Activated CD8-positive, alpha-beta T cell treated with anti-CD3 and anti-CD28 coated beads for 36 hours (primary cell): Measurements from ENCODE around the gene TUBGCP5. TPM values are rescaled to one million over a fixed set of nuclear protein-coding genes. Genes with fewer than 3 reads are reported as not detected.

Experiments
- ATAC-seq: fragments of 200-7000 bp; cut with Tn5 transposase; one replicate; pipeline ENCODE4 v1.10.0; 2021; ENCODE audit warnings: mild to moderate bottlenecking, moderate library complexity
- CTCF ChIA-PET: fragments of 350-600 bp; sonication (Branson Sonifier 250); formaldehyde crosslinking; loops from one replicate; lab custom pipeline; 2021; ENCODE audit warnings: antibody characterized with exemption; lab: Charles Lee
- POLR2A ChIA-PET: fragments of 350-600 bp; sonication (Branson Sonifier 250); formaldehyde crosslinking; loops from one replicate; lab custom pipeline; 2021; ENCODE audit warnings: antibody characterized with exemption; lab: Charles Lee
- DNase-seq: peaks from one replicate; pipeline ENCODE4 v3.0.0-alpha.2; 2020
- H3K27ac Mint-ChIP-seq: one replicate; pipeline ENCODE4 v1.8.0; 2021; ENCODE audit warnings: mild to moderate bottlenecking, mixed read lengths
- H3K27me3 Mint-ChIP-seq: one replicate; pipeline ENCODE4 v1.8.0; 2021; ENCODE audit warnings: mixed read lengths
- H3K36me3 Mint-ChIP-seq: one replicate; pipeline ENCODE4 v1.8.0; 2021; ENCODE audit warnings: low read depth, mixed read lengths
- H3K4me1 Mint-ChIP-seq: one replicate; pipeline ENCODE4 v1.8.0; 2021; ENCODE audit warnings: low read depth, mixed read lengths
- H3K4me3 Mint-ChIP-seq: one replicate; pipeline ENCODE4 v1.8.0; 2021; ENCODE audit warnings: mild to moderate bottlenecking, moderate library complexity, mixed read lengths
- H3K9me3 Mint-ChIP-seq: one replicate; pipeline ENCODE4 v1.8.0; 2021; ENCODE audit warnings: mixed read lengths
- CTCF ChIP-seq: fragments of 200-600 bp; IDR thresholded peaks from one replicate; pipeline ENCODE4 v1.8.0; 2022; ENCODE audit warnings: antibody characterized with exemption, mild to moderate bottlenecking
- intact Hi-C: fragments of 100-400 bp; cut with micrococcal nuclease; formaldehyde crosslinking; loops from one replicate; pipeline ENCODE4 v1.10.0; 2022
- total RNA-seq, 2 experiments: library from RNA; stranded (reverse); gene quantifications; one replicate each; pipeline ENCODE4 v1.2.3, GENCODE V29; 2021

The TUBGCP5 gene
- total RNA-seq, 2 experiments from 2014 or later: 19.2 to 22.0 TPM

GRCh38 chr15:22973286-22973685, 66.1 kb downstream of the TUBGCP5 start:
- peaks cover 2% of the 10 kb centered on the region for H3K4me1 Mint-ChIP-seq
- no peak for TF ChIP-seq CTCF
- H3K9me3 Mint-ChIP-seq: no peaks in the 10 kb centered on the region
- intact Hi-C loops: loop anchor here (10.0 kb wide), 1 partner anchor 62 kb away; the partner anchor contains the start of gene TUBGCP5
- DNase-seq: no peak
- H3K36me3 Mint-ChIP-seq: no peaks in the 10 kb centered on the region
- CTCF ChIA-PET: no interaction called here
- H3K27ac Mint-ChIP-seq: no peak overlapping the region
- ATAC-seq: no peak
- POLR2A ChIA-PET: no interaction called here
- no peak overlapping the region for H3K4me3 Mint-ChIP-seq
- H3K27me3 Mint-ChIP-seq: peaks cover 2% of the 10 kb centered on the region

DNA sequence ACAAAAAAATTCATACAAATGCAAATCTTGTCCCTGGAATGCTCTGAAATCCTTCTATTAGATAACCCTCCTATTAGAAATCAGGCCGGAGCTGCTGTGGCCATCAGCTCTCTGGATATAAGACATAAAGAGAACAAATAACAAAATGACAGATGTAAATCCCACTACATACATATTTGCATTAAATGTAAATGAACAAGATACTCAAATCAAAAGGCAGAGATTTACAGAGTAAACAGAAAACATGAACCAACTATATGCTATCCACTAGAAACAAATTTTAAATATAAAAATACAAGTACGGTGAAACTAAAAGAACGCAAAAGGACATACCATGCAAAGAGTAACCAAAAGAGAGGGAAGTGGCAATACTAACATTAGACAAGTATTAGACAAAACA, 69.9 kb downstream of the TUBGCP5 start:
- no peaks in the 10 kb centered on the region for H3K27me3 Mint-ChIP-seq
- no peak overlapping the region for H3K27ac Mint-ChIP-seq
- peaks cover 2% of the 10 kb centered on the region for H3K4me1 Mint-ChIP-seq
- intact Hi-C loops: no loop called here
- no peak for DNase-seq
- CTCF ChIA-PET: no interaction called here
- no peaks in the 10 kb centered on the region for H3K36me3 Mint-ChIP-seq
- H3K4me3 Mint-ChIP-seq: no peak overlapping the region
- TF ChIP-seq CTCF: no peak
- POLR2A ChIA-PET: no interaction called here
- no peak for ATAC-seq
- no peaks in the 10 kb centered on the region for H3K9me3 Mint-ChIP-seq

DNA sequence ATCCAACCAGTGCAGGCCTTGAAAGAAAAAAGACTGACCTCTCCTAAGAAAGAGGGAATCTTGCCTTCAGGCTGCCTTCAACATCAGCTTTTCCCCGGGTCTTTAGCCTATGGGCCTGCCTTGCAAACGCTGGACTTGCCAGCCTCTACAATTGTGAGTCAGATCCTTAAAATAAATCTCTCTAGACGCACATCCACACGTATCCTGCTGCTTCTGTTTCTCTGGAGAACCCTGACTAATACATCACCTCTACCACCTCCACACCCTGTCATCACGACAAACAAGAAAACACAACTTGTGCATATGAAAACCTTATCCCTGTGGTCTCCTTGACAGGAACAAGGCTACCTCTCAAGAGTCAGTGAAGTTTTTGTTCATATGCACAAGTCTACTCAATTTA, 71.0 kb downstream of the TUBGCP5 start:
- no peak for TF ChIP-seq CTCF
- Mint-ChIP-seq H3K27ac (no peak overlapping the region), H3K4me1 (peaks cover under 1% of the 10 kb centered on the region), H3K4me3 (no peak overlapping the region), H3K27me3 (no peaks in the 10 kb centered on the region), H3K36me3 (no peaks in the 10 kb centered on the region), H3K9me3 (no peaks in the 10 kb centered on the region)
- ATAC-seq (no peak), DNase-seq (no peak)
- POLR2A ChIA-PET: no interaction called here
- intact Hi-C loops: no loop called here
- CTCF ChIA-PET: no interaction called here

DNA sequence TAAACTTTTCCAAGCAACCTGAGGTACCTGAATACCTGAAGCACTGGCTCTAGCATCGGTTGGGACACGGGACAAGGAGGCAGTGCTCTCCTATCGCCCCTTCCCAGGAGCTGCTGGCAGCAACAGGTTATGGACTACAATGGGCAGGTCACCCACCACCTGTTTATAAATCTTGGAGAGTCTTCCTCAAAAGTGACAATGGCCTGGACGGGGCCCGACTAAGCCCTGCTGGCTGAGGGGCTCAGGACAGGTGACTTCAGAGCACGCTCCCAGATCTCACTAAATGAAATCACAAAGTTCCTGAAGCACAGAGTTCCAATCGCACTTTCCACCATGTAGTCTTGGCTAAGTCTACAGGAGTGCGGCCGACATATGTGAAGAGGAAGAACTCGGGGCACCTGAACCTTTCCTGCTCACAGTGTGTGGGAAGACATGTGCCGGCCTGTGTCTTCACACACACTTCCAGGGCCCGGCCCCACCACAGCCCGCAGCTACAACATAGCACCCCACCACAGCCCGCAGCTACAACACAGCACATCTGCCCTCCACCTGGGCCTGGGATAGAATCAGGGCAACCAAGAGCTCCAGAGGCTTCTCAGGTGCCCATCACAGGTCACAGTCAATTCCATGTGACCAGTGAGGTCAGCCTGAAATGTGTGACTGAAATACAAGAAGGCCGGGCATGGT, 72.1 kb downstream of the TUBGCP5 start:
- TF ChIP-seq CTCF: no peak
- ATAC-seq: no peak
- Mint-ChIP-seq H3K4me1 (no peaks in the 10 kb centered on the region), H3K4me3 (no peak overlapping the region), H3K27me3 (no peaks in the 10 kb centered on the region), H3K36me3 (no peaks in the 10 kb centered on the region), H3K9me3 (no peaks in the 10 kb centered on the region), H3K27ac (no peak overlapping the region)
- CTCF ChIA-PET: no interaction called here
- no peak for DNase-seq
- intact Hi-C loops: no loop called here
- POLR2A ChIA-PET: no interaction called here

DNA sequence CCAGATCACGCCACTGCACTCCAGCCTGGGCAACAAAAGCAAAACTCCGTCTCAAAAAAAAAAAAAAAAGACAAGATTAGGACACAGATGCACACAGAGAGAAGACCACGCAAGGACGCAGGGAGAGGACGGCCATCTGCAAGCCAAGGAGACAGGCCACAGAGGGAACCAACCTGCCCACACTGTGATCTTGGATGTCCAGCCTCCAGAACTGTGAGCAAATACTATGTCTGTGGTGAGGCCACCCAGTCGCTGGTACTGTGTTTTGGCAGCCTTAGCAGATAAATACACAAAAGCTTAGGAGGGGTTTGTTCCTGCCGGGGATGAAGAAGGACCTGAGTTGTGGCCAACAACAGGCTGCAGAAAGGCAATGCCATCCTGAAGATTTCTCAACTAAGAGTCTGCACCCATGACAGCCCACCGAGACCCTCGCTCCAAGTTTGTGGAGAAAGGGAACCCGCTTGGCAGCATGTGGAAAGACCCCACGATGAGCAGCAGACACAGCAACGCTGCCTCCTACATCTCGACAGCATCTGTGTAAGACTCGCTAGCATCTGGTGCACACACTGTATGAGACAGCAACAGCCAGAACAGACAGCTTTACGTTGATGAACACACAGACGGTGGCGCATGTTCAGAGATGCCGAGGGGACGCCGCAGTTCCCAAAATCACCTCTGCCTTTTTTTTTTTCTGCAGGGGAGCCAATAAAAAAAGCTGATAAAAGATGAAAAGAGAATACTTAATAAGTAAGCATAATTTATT, 72.9 kb downstream of the TUBGCP5 start:
- intact Hi-C loops: no loop called here

More for the DNA sequence above, 72.9 kb downstream of the TUBGCP5 start:
- DNase-seq: no peak
- Mint-ChIP-seq H3K9me3 (no peaks in the 10 kb centered on the region), H3K4me3 (no peak overlapping the region), H3K27me3 (no peaks in the 10 kb centered on the region), H3K4me1 (no peaks in the 10 kb centered on the region), H3K27ac (no peak overlapping the region), H3K36me3 (no peaks in the 10 kb centered on the region)
- ChIA-PET POLR2A (no interaction called here), CTCF (no interaction called here)
- no peak for TF ChIP-seq CTCF
- no peak for ATAC-seq
